HepG2 (cell line): Measurements from ENCODE around the gene SLIT3.

ENCODE experiments used
- DNMT1 ChIP-seq: sonication (generic); formaldehyde crosslinking; IDR thresholded peaks from 2 replicates; pipeline ENCODE4 v1.5.1; 2020; ENCODE audit warnings: mild to moderate bottlenecking, missing genetic modification reagents
- HCFC1 ChIP-seq: fragments of 150-350 bp; IDR thresholded peaks from 2 replicates; pipeline ENCODE4 v1.6.1; 2014; ENCODE audit warnings: low read depth, low read length
- NFATC3 ChIP-seq: sonication (generic); formaldehyde crosslinking; IDR thresholded peaks from 2 replicates; pipeline ENCODE4 v1.5.1; 2020; ENCODE audit warnings: mild to moderate bottlenecking, missing genetic modification reagents
- NR2F2 ChIP-seq: IDR thresholded peaks from 2 replicates; pipeline ENCODE4 v1.6.1; 2012; ENCODE audit warnings: low read depth, inconsistent platforms, borderline replicate concordance
- PHB2 ChIP-seq: fragments of 450-650 bp; IDR thresholded peaks from 2 replicates; pipeline ENCODE4 v1.6.1; 2018; ENCODE audit not compliant: partially characterized antibody
- SRF ChIP-seq: IDR thresholded peaks from 2 replicates; pipeline ENCODE4 v1.6.1; 2011; ENCODE audit warnings: mild to moderate bottlenecking, low read depth, low read length, moderate library complexity
- U2AF2 ChIP-seq: fragments of 200-400 bp; formaldehyde crosslinking; IDR thresholded peaks from 2 replicates; pipeline ENCODE4 v1.6.1; 2017; ENCODE audit warnings: low read depth, mild to moderate bottlenecking, low read length
- ZNF121 ChIP-seq: sonication (generic); formaldehyde crosslinking; IDR thresholded peaks from 2 replicates; pipeline ENCODE4 v1.5.0; 2020; ENCODE audit warnings: mild to moderate bottlenecking, missing genetic modification reagents
- ZNF24 ChIP-seq: fragments of 450-650 bp; IDR thresholded peaks from 2 replicates; pipeline ENCODE4 v1.6.1; 2017; ENCODE audit warnings: antibody characterized with exemption, mild to moderate bottlenecking
- ZNF251 ChIP-seq: sonication (generic); formaldehyde crosslinking; IDR thresholded peaks from 2 replicates; pipeline ENCODE4 v1.9.0; 2021; ENCODE audit warnings: mild to moderate bottlenecking, missing genetic modification reagents
- ZSCAN20 ChIP-seq: sonication (generic); formaldehyde crosslinking; IDR thresholded peaks from 2 replicates; pipeline ENCODE4 v1.4.0; 2020; ENCODE audit warnings: missing genetic modification reagents, mild to moderate bottlenecking, borderline replicate concordance
- TF ChIP-seq, protein P1 (sequence below): sonication (generic); formaldehyde crosslinking; IDR thresholded peaks from 2 replicates; pipeline ENCODE4 v1.5.0; 2020; ENCODE audit warnings: missing genetic modification reagents

- TF ChIP-seq ZNF24 = no peak
- no peak for TF ChIP-seq ZNF251 (CRISPR knock-in tag)
- TF ChIP-seq DNMT1 (CRISPR knock-in tag) = no peak
- no peak for TF ChIP-seq NFATC3 (CRISPR knock-in tag)
- TF ChIP-seq SRF = no peak
- no peak for TF ChIP-seq HCFC1
- no peak for TF ChIP-seq PHB2
- TF ChIP-seq ZNF121 = no peak
- TF ChIP-seq U2AF2 = no peak
- TF ChIP-seq ZSCAN20 (CRISPR knock-in tag) = no peak
- TF ChIP-seq, protein P1, sequence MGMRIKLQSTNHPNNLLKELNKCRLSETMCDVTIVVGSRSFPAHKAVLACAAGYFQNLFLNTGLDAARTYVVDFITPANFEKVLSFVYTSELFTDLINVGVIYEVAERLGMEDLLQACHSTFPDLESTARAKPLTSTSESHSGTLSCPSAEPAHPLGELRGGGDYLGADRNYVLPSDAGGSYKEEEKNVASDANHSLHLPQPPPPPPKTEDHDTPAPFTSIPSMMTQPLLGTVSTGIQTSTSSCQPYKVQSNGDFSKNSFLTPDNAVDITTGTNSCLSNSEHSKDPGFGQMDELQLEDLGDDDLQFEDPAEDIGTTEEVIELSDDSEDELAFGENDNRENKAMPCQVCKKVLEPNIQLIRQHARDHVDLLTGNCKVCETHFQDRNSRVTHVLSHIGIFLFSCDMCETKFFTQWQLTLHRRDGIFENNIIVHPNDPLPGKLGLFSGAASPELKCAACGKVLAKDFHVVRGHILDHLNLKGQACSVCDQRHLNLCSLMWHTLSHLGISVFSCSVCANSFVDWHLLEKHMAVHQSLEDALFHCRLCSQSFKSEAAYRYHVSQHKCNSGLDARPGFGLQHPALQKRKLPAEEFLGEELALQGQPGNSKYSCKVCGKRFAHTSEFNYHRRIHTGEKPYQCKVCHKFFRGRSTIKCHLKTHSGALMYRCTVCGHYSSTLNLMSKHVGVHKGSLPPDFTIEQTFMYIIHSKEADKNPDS (CRISPR knock-in tag) = no peak
- TF ChIP-seq NR2F2 = no peak
These were observed 125.2 kb downstream of the SLIT3 start for GRCh38 chr5:169175733-169176132.
